HFFc6 (cell line): ENCODE data around the gene VRK1. TPM values are rescaled to one million over a fixed set of nuclear protein-coding genes. Genes with fewer than 3 reads are reported as not detected.

ENCODE experiments used
- DNase-seq: peaks from one replicate; pipeline ENCODE4 v3.0.0-alpha.2; 2018
- H3K27ac Mint-ChIP-seq: 2 replicates; pipeline ENCODE4 v1.8.0; 2020; ENCODE audit warnings: mild to moderate bottlenecking, mixed read lengths
- H3K27me3 Mint-ChIP-seq: 2 replicates; pipeline ENCODE4 v1.8.0; 2021; ENCODE audit warnings: mild to moderate bottlenecking, moderate library complexity, mixed read lengths; ENCODE audit not compliant: insufficient read depth
- H3K36me3 Mint-ChIP-seq: 2 replicates; pipeline ENCODE4 v1.8.0; 2021; ENCODE audit warnings: low read depth, mixed read lengths
- H3K4me1 Mint-ChIP-seq: 2 replicates; pipeline ENCODE4 v1.8.0; 2020; ENCODE audit warnings: low read depth, mixed read lengths
- H3K4me3 Mint-ChIP-seq: 2 replicates; pipeline ENCODE4 v1.8.0; 2020; ENCODE audit warnings: mild to moderate bottlenecking, moderate library complexity, mixed read lengths
- H3K9me3 Mint-ChIP-seq: 2 replicates; pipeline ENCODE4 v1.8.0; 2020; ENCODE audit warnings: mild to moderate bottlenecking, mixed read lengths
- total RNA-seq, 6 experiments: library from RNA; stranded (reverse); fragmentation: NEBNext Ultra II Directional; extraction: Animal tissue kit (Norgen Biotek cat#: 25700); gene quantifications; 2 replicates in 1 of 6; 3 replicates in 5 of 6; pipeline ENCODE4 v1.2.3, GENCODE V29; 2021
- TF ChIP-seq, protein P1 (sequence below): fragments of 200-600 bp; sonication (generic); IDR thresholded peaks from 2 replicates; pipeline ENCODE4 v1.5.0; 2021; ENCODE audit warnings: antibody characterized with exemption, mild to moderate bottlenecking

Gene VRK1
- total RNA-seq, 6 experiments from 2014 or later = 10.1 to 19.1 (median 17.5) TPM

DNA sequence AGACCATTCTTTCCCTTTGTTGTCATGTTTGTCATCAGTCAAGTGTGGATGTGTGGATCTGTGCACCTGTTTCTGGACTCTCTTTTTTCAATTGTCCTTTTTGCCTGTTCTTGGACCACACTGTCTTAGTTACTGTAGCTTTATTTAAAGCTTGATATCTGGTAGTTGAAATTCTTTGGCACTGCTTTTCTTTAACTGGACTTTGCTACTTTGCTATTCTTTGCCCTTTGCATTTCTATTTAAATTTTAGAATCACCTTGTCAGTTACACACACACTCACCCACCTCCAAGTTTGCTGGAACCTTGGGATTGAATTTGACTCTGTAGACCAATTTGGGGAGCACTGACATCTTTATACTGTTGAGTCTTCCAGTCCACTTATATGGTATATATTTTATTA is 61.5 kb downstream of the VRK1 start:
- no peaks in the 10 kb centered on the region for H3K27me3 Mint-ChIP-seq
- no peak overlapping the region for H3K27ac Mint-ChIP-seq
- TF ChIP-seq, protein P1, sequence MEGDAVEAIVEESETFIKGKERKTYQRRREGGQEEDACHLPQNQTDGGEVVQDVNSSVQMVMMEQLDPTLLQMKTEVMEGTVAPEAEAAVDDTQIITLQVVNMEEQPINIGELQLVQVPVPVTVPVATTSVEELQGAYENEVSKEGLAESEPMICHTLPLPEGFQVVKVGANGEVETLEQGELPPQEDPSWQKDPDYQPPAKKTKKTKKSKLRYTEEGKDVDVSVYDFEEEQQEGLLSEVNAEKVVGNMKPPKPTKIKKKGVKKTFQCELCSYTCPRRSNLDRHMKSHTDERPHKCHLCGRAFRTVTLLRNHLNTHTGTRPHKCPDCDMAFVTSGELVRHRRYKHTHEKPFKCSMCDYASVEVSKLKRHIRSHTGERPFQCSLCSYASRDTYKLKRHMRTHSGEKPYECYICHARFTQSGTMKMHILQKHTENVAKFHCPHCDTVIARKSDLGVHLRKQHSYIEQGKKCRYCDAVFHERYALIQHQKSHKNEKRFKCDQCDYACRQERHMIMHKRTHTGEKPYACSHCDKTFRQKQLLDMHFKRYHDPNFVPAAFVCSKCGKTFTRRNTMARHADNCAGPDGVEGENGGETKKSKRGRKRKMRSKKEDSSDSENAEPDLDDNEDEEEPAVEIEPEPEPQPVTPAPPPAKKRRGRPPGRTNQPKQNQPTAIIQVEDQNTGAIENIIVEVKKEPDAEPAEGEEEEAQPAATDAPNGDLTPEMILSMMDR = no peak
- H3K9me3 Mint-ChIP-seq = no peaks in the 10 kb centered on the region
- H3K36me3 Mint-ChIP-seq = 0 out of 2 replicates have a peak, but pooled peaks cover 5% of the 10 kb centered on the region
- H3K4me3 Mint-ChIP-seq = no peak overlapping the region
- no peak for DNase-seq
- peaks cover 11% of the 10 kb centered on the region for H3K4me1 Mint-ChIP-seq

DNA sequence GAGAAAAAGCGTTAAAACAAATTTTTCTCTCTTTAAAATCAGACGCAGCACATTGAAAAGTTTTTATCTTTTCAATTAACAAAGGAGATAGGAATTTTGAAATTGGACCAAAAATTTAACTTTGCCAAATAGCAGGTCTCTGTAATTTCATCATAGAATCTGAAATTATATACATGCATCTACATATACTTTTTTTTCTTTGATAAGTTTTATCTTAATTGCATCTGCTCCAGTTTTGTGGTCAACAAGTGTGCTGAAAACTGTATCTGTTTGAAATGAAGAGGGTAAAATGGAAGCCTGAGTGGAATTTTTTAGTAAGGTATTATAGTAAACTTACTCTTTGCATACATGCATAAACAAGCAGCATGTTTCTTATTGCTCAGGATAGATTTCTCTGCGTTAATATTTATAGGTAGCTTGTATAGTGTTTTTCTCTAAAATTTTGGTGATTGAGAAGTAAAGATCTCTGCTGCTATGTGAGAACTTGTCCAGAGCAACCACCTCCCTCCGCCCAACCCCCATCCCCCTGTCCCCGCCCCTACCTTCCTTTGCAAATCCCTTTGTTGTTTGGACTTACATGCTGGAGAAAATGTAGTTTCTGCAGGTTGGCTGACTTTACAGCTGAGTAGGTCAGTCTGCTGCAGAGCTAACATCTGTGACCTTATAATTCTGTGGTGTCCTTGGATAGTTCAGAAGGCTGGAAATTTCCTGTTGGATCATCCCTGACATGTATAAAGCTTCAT is 64.6 kb downstream of the VRK1 start:
- Mint-ChIP-seq H3K9me3 (no peaks in the 10 kb centered on the region), H3K4me3 (no peak overlapping the region), H3K27me3 (no peaks in the 10 kb centered on the region), H3K27ac (no peak overlapping the region), H3K36me3 (peaks cover 20% of the 10 kb centered on the region), H3K4me1 (peaks cover 11% of the 10 kb centered on the region)
- no peak for DNase-seq
- TF ChIP-seq, protein P1 = no peak

DNA sequence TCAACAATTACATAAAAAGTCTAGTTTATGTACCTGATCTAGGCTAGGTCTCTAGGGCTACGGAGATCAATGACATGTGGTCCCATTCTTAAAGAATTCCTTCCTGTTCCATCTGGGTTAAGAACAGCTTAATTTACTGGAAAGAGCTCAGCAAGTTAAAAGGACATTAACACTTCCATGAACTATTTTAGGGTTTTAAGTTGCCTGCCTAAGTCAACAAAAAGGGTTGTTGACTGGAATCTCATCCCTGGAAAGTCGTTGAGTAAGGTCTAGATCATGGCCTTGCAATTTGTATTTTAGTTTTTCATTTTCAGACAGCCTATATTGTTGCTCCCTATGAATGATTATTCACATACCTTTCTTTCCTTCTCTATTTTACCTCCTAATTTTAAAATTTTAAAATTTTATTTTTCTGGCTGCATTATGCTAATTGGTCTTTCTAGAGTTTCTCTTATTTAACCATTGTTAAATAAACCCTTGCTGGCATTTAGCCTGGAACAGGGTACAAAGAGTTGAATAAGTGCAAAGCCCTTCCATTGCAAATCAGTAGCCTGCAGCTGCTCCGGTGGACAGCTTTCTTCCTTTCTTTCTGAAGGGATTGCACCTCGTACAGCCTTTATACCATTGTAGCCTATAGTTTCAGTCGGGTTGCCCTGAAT is 66.3 kb downstream of the VRK1 start:
- Mint-ChIP-seq H3K36me3 (peaks cover 18% of the 10 kb centered on the region), H3K27me3 (peaks cover 2% of the 10 kb centered on the region; the same call in 1 of the 2 replicates), H3K4me3 (no peak overlapping the region), H3K4me1 (peaks cover 11% of the 10 kb centered on the region), H3K9me3 (no peaks in the 10 kb centered on the region), H3K27ac (no peak overlapping the region)
- DNase-seq = no peak
- TF ChIP-seq, protein P1 = no peak

DNA sequence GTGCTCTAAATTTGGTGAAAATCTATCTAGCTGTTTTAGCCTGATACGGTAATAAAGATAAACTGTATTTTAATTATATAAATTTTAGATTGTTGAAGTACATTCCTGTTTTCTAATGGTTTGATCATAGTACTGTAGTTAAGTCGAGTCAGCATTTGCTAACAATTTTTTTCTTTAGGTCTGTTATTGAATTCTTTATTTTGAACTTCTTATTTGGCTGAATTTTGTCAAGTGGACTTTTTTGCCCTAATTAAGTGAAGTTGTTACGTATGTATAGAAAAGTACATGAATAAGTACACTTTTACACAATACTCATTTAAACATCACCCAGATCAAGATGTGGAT is 66.8 kb downstream of the VRK1 start:
- peaks cover 15% of the 10 kb centered on the region for H3K36me3 Mint-ChIP-seq
- H3K9me3 Mint-ChIP-seq = no peaks in the 10 kb centered on the region
- TF ChIP-seq, protein P1 = no peak

DNA sequence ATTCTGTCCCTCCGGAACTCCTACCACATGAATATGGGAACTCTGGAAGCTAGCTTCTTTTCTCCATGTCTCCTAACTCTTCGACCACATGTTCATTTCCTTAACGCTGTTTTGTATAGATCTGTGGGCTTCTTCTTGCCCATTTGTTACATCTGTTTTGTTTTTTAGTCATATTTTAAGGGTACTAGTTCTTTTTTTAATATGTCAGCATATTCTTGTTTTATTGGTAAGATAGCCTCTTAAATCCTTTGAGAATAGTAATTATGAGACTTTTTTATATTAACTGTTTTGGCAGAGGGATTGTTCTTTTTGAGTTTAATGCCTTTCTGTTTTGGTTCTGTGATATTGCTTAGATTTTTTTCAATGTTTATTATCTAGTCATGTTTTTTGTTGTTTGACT is 70.5 kb downstream of the VRK1 start:
- Mint-ChIP-seq H3K9me3 (no peaks in the 10 kb centered on the region), H3K27me3 (peaks cover 3% of the 10 kb centered on the region), H3K36me3 (peaks cover 15% of the 10 kb centered on the region), H3K4me1 (no peaks in the 10 kb centered on the region), H3K4me3 (no peak overlapping the region), H3K27ac (peak overlapping the region; percentile 10; the same call in 1 of the 2 replicates)
- TF ChIP-seq, protein P1 = no peak
- no peak for DNase-seq

More for the DNA sequence above, 66.8 kb downstream of the VRK1 start:
- Mint-ChIP-seq H3K27ac (no peak overlapping the region), H3K4me3 (no peak overlapping the region), H3K27me3 (peaks cover 3% of the 10 kb centered on the region), H3K4me1 (peaks cover 11% of the 10 kb centered on the region)
- no peak for DNase-seq
